Left lung (tissue), 10 donors: ENCODE measurements around the gene ALKBH8. TPM values are rescaled to one million over a fixed set of nuclear protein-coding genes. Genes with fewer than 3 reads are reported as not detected.
A peak's percentile ranks its signal among the peaks of the same experiment; 100 is the strongest.

Experiments
- ATAC-seq: fragments of 200-7000 bp; cut with Tn5 transposase; one replicate; pipeline ENCODE4 v1.9.1; 2020; ENCODE audit warnings: moderate library complexity
- DNase-seq, 4 donors: peaks; one replicate each; pipeline ENCODE4 v3.0.0-alpha.2; 2013 to 2020
- H3K27ac ChIP-seq, 2 donors: fragments of 200-600 bp; sonication (generic) in 1 of 2; one replicate each; pipeline versions ENCODE4 v1.5.0 to v1.8.0; 2020 to 2021
- H3K27me3 ChIP-seq, 2 donors: fragments of 200-600 bp; sonication (generic) in 1 of 2; one replicate each; pipeline versions ENCODE4 v1.5.0 to v1.8.0; 2020 to 2021
- H3K36me3 ChIP-seq, 2 donors: fragments of 200-600 bp; sonication (generic) in 1 of 2; one replicate each; pipeline versions ENCODE4 v1.5.0 to v1.8.0; 2020 to 2021
- H3K4me1 ChIP-seq, 2 donors: fragments of 200-600 bp; one replicate each; pipeline ENCODE4 v1.8.0; 2021
- H3K4me3 ChIP-seq, 2 donors: fragments of 200-600 bp; sonication (generic) in 1 of 2; one replicate each; pipeline versions ENCODE4 v1.5.0 to v1.8.0; 2020 to 2021; ENCODE audit warnings: mild to moderate bottlenecking in 1 of 2
- H3K9me3 ChIP-seq, 2 donors: fragments of 200-600 bp; sonication (generic) in 1 of 2; one replicate each; pipeline versions ENCODE4 v1.5.0 to v1.8.0; 2020 to 2021
- CTCF ChIP-seq, 2 donors: fragments of 200-600 bp; sonication (generic) in 1 of 2; IDR thresholded peaks; one replicate each; pipeline versions ENCODE4 v1.5.0 to v1.8.0; 2021; ENCODE audit warnings: antibody characterized with exemption in 2 of 2
- intact Hi-C, 2 donors: fragments of 100-400 bp; cut with DNase I; formaldehyde crosslinking; loops; one replicate each; pipeline versions ENCODE4 v1.11.2 to v1.14.2; 2022
- polyA plus RNA-seq, 6 donors: library from polyadenylated mRNA; unstranded; fragments of 120-200 nt; gene quantifications; one replicate each; pipeline ENCODE4 v1.2.1, GENCODE V29; 2013; ENCODE audit not compliant: insufficient read length in 6 of 6
- total RNA-seq, 2 donors: library from RNA; stranded (reverse); fragmentation: NEBNext Ultra II Directional; extraction: Animal tissue kit (Norgen Biotek cat#: 25700); gene quantifications; one replicate each; pipeline ENCODE4 v1.2.1, GENCODE V29; 2021
- donor health status: DM: no; HTN: yes; CAD: no.
- donor health status: DM: no; HTN: no; CAD: no.

The ALKBH8 gene
- total and polyA plus RNA-seq, 8 donors = 6.5 to 16.5 (median 14.8) TPM

DNA sequence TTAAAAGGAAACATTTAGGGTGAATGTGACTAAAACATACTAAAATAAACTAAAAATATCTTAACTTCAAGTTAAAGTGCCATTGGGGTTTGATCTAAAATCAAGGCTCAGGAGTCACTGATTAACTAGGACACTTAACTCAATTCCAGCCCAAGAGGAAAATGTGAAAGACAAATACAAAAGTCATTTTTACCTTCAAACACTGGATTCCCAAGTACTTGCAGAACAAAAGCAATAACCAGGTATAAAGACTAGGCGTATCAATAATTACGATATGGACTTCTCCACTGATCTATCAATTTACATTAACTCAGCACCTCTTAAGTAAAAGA, 15.6 kb downstream of the ALKBH8 start:
- no peaks in the 10 kb centered on the region for H3K27me3 ChIP-seq
- H3K4me3 ChIP-seq = no peak overlapping the region
- DNase-seq (no peak), ATAC-seq (peak; percentile 67)
- no peak for TF ChIP-seq CTCF (IDR thresholded peaks at IDR 0.05)
- H3K9me3 ChIP-seq = no peaks in the 10 kb centered on the region
- H3K36me3 ChIP-seq = peaks cover 0 to 17% of the 10 kb centered on the region in 2 donors
- intact Hi-C loops = no loop called here
- H3K4me1 ChIP-seq = peaks cover 0 to 8% of the 10 kb centered on the region in 2 donors
- peak overlapping the region in 1 of 2 donors; percentile 55 for H3K27ac ChIP-seq

- intact Hi-C loops = no loop called here
- H3K27ac ChIP-seq = peak overlapping the region in 1 of 2 donors; percentile 55
- DNase-seq (peak in 1 of 4 donors; percentile 47), ATAC-seq (peak; percentile 88)
- peak; percentile 75 to 83 for TF ChIP-seq CTCF (IDR thresholded peaks at IDR 0.05)
- H3K36me3 ChIP-seq = peaks cover 0 to 14% of the 10 kb centered on the region in 2 donors
- peaks cover 0 to 8% of the 10 kb centered on the region in 2 donors for H3K4me1 ChIP-seq
- no peak overlapping the region for H3K4me3 ChIP-seq
- H3K9me3 ChIP-seq = no peaks in the 10 kb centered on the region
- H3K27me3 ChIP-seq = no peaks in the 10 kb centered on the region
These were observed 16.1 kb downstream of the ALKBH8 start for GRCh38 chr11:107549253-107549953.

DNA sequence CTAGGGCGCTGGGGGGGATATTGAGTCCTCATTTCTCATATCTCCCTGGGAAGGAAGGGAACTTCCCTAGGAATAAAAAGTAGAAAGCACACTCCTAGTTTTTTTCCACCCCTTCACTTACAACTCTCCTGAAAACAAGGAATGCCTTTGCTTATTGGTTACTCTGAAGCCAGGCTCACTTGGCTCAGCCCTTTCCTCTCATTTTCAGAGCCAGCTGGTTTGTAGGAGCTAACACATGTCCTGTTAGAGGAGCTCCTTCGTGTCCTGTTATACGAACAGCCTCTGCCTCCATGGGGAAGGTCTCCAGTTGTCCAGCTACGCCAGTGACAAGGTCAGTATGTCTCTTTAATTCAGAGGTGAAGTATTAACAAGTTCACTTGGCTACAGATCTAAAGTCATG, 17.6 kb downstream of the ALKBH8 start:
- no peak for TF ChIP-seq CTCF (IDR thresholded peaks at IDR 0.05)
- H3K36me3 ChIP-seq = peaks cover 0 to 6% of the 10 kb centered on the region in 2 donors
- DNase-seq (no peak), ATAC-seq (peak; percentile 29)
- no peaks in the 10 kb centered on the region for H3K27me3 ChIP-seq
- H3K9me3 ChIP-seq = no peaks in the 10 kb centered on the region
- H3K4me1 ChIP-seq = peaks cover 0 to 8% of the 10 kb centered on the region in 2 donors
- H3K27ac ChIP-seq = no peak overlapping the region
- intact Hi-C loops = no loop called here
- no peak overlapping the region for H3K4me3 ChIP-seq

GRCh38 chr11:107545101-107545514, 20.4 kb downstream of the ALKBH8 start:
- H3K27ac ChIP-seq = no peak overlapping the region
- no peaks in the 10 kb centered on the region for H3K27me3 ChIP-seq
- DNase-seq (no peak), ATAC-seq (no peak)
- intact Hi-C loops = no loop called here
- peaks cover 0 to 6% of the 10 kb centered on the region in 2 donors for H3K36me3 ChIP-seq
- no peaks in the 10 kb centered on the region for H3K9me3 ChIP-seq
- no peak for TF ChIP-seq CTCF (IDR thresholded peaks at IDR 0.05)
- no peak overlapping the region for H3K4me3 ChIP-seq
- H3K4me1 ChIP-seq = peaks cover 0 to 8% of the 10 kb centered on the region in 2 donors

DNA sequence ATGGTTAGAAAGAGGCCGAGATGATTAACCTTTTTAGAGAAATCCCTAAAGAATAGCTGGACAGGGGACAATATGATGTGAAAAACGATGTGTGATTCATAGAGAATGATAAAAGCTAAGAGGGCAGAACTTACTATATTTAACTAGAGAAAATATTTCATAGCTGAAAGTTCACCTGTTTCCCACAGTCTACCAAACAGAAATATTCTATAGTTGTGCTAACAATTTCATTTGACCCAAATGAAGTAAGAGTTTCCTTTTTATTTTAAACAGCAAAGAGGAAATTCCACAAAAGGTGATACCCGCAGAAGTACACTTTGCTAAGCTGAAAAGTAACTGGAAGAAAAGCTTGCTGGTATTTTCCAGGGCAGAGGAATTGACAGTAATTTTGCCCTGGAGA, 26.7 kb downstream of the ALKBH8 start:
- Histone ChIP-seq H3K4me3 (no peak overlapping the region), H3K9me3 (no peaks in the 10 kb centered on the region), H3K36me3 (peaks cover 0 to 11% of the 10 kb centered on the region in 2 donors), H3K27ac (no peak overlapping the region), H3K27me3 (no peaks in the 10 kb centered on the region), H3K4me1 (no peaks in the 10 kb centered on the region)
- intact Hi-C loops = no loop called here
- TF ChIP-seq CTCF (IDR thresholded peaks at IDR 0.05) = no peak
- DNase-seq (no peak), ATAC-seq (no peak)
